Loucy (cell line): Measurements from ENCODE around the gene RFESD.

ENCODE experiments used
- CTCF ChIP-seq: fragments of 200-600 bp; sonication (generic); conservative IDR thresholded peaks from 2 replicates; pipeline ENCODE4 v1.5.1; 2014; ENCODE audit warnings: mild to moderate bottlenecking, antibody characterized with exemption, low read length
- EZH2phosphoT487 ChIP-seq: fragments of 200-600 bp; IDR thresholded peaks from 2 replicates; pipeline ENCODE4 v1.6.1; 2018; ENCODE audit warnings: antibody characterized with exemption, mild to moderate bottlenecking, moderate library complexity, borderline replicate concordance

- TF ChIP-seq CTCF (no peak), EZH2phosphoT487 (no peak)
Observed at GRCh38 chr5:95619514-95620029, 27.0 kb upstream of the RFESD start.
